ENCODE results near the gene BTBD8.

Gene BTBD8

GRCh38 chr1:92084651-92085050 is 4.5 kb downstream of the BTBD8 start:
- no peak for DNase-seq
- in situ Hi-C loops (cut with HindIII; ENCODE audit: low pct_ligation_motif_present, low pct_unique_long_range_greater_than_20kb, low sequenced_read_pairs), result no loop called here

- in situ Hi-C loops (cut with HindIII; ENCODE audit: low pct_ligation_motif_present, low pct_unique_long_range_greater_than_20kb, low sequenced_read_pairs), result no loop called here
- DNase-seq, result no peak
These were observed 5.6 kb downstream of the BTBD8 start for GRCh38 chr1:92085727-92086126.

- in situ Hi-C loops (cut with HindIII; ENCODE audit: low pct_ligation_motif_present, low pct_unique_long_range_greater_than_20kb, low sequenced_read_pairs), result no loop called here
- DNase-seq, result no peak
These were observed 7.4 kb downstream of the BTBD8 start for GRCh38 chr1:92087542-92087941.

- in situ Hi-C loops (cut with HindIII; ENCODE audit: low pct_ligation_motif_present, low pct_unique_long_range_greater_than_20kb, low sequenced_read_pairs), result no loop called here
- no peak for DNase-seq
These were observed 11.5 kb downstream of the BTBD8 start for GRCh38 chr1:92091625-92092024.

GRCh38 chr1:92094090-92094489 is 13.9 kb downstream of the BTBD8 start:
- DNase-seq, result no peak
- in situ Hi-C loops (cut with HindIII; ENCODE audit: low pct_ligation_motif_present, low pct_unique_long_range_greater_than_20kb, low sequenced_read_pairs), result no loop called here

- in situ Hi-C loops (cut with HindIII; ENCODE audit: low pct_ligation_motif_present, low pct_unique_long_range_greater_than_20kb, low sequenced_read_pairs), result no loop called here
- no peak for DNase-seq
These were observed 14.4 kb downstream of the BTBD8 start for GRCh38 chr1:92094595-92094994.

- in situ Hi-C loops (cut with HindIII; ENCODE audit: low pct_ligation_motif_present, low pct_unique_long_range_greater_than_20kb, low sequenced_read_pairs), result no loop called here
- DNase-seq, result no peak
These were observed 15.7 kb downstream of the BTBD8 start for GRCh38 chr1:92095874-92096273.

GRCh38 chr1:92096317-92096716 is 16.2 kb downstream of the BTBD8 start:
- in situ Hi-C loops (cut with HindIII; ENCODE audit: low pct_ligation_motif_present, low pct_unique_long_range_greater_than_20kb, low sequenced_read_pairs), result no loop called here
- no peak for DNase-seq

GRCh38 chr1:92105546-92106081 is 25.5 kb downstream of the BTBD8 start:
- in situ Hi-C loops (cut with HindIII; ENCODE audit: low pct_ligation_motif_present, low pct_unique_long_range_greater_than_20kb, low sequenced_read_pairs), result no loop called here
- DNase-seq, result no peak

GRCh38 chr1:92108631-92109030 is 28.5 kb downstream of the BTBD8 start:
- in situ Hi-C loops (cut with HindIII; ENCODE audit: low pct_ligation_motif_present, low pct_unique_long_range_greater_than_20kb, low sequenced_read_pairs), result no loop called here

GRCh38 chr1:92117526-92117925 is 37.4 kb downstream of the BTBD8 start:
- no peak for DNase-seq
- in situ Hi-C loops (cut with HindIII; ENCODE audit: low pct_ligation_motif_present, low pct_unique_long_range_greater_than_20kb, low sequenced_read_pairs), result no loop called here

More at GRCh38 chr1:92108631-92109030, 28.5 kb downstream of the BTBD8 start:
- DNase-seq, result no peak

- in situ Hi-C loops (cut with HindIII; ENCODE audit: low pct_ligation_motif_present, low pct_unique_long_range_greater_than_20kb, low sequenced_read_pairs), result no loop called here
- DNase-seq, result no peak
These were observed 38.7 kb downstream of the BTBD8 start for GRCh38 chr1:92118826-92119225.

- no peak for DNase-seq
- in situ Hi-C loops (cut with HindIII; ENCODE audit: low pct_ligation_motif_present, low pct_unique_long_range_greater_than_20kb, low sequenced_read_pairs), result no loop called here
These were observed 43.7 kb downstream of the BTBD8 start for GRCh38 chr1:92123868-92124267.

- no peak for DNase-seq
- in situ Hi-C loops (cut with HindIII; ENCODE audit: low pct_ligation_motif_present, low pct_unique_long_range_greater_than_20kb, low sequenced_read_pairs), result no loop called here
These were observed 45.1 kb downstream of the BTBD8 start for GRCh38 chr1:92125204-92125603.

- DNase-seq, result no peak
- in situ Hi-C loops (cut with HindIII; ENCODE audit: low pct_ligation_motif_present, low pct_unique_long_range_greater_than_20kb, low sequenced_read_pairs), result no loop called here
These were observed 45.9 kb downstream of the BTBD8 start for GRCh38 chr1:92126088-92126487.

- in situ Hi-C loops (cut with HindIII; ENCODE audit: low pct_ligation_motif_present, low pct_unique_long_range_greater_than_20kb, low sequenced_read_pairs), result no loop called here
These were observed 54.2 kb downstream of the BTBD8 start for GRCh38 chr1:92134331-92134730.

GRCh38 chr1:92136341-92136740 is 56.2 kb downstream of the BTBD8 start:
- no peak for DNase-seq
- in situ Hi-C loops (cut with HindIII; ENCODE audit: low pct_ligation_motif_present, low pct_unique_long_range_greater_than_20kb, low sequenced_read_pairs), result no loop called here

More at GRCh38 chr1:92134331-92134730, 54.2 kb downstream of the BTBD8 start:
- no peak for DNase-seq

- in situ Hi-C loops (cut with HindIII; ENCODE audit: low pct_ligation_motif_present, low pct_unique_long_range_greater_than_20kb, low sequenced_read_pairs), result no loop called here
- no peak for DNase-seq
These were observed 74.8 kb downstream of the BTBD8 start for GRCh38 chr1:92154934-92155333.

- DNase-seq, result no peak
- in situ Hi-C loops (cut with HindIII; ENCODE audit: low pct_ligation_motif_present, low pct_unique_long_range_greater_than_20kb, low sequenced_read_pairs), result no loop called here
These were observed 79.4 kb downstream of the BTBD8 start for GRCh38 chr1:92159593-92159992.

GRCh38 chr1:92165389-92165788 is 85.2 kb downstream of the BTBD8 start:
- in situ Hi-C loops (cut with HindIII; ENCODE audit: low pct_ligation_motif_present, low pct_unique_long_range_greater_than_20kb, low sequenced_read_pairs), result no loop called here
- DNase-seq, result no peak

- DNase-seq, result no peak
These were observed 87.0 kb downstream of the BTBD8 start for GRCh38 chr1:92167151-92167550.

More at GRCh38 chr1:92167151-92167550, 87.0 kb downstream of the BTBD8 start:
- in situ Hi-C loops (cut with HindIII; ENCODE audit: low pct_ligation_motif_present, low pct_unique_long_range_greater_than_20kb, low sequenced_read_pairs), result no loop called here

All from ACHN (cell line).